ENCODE results near the gene SECISBP2.

The SECISBP2 gene

GRCh38 chr9:89352451-89352850 lies 34.2 kb downstream of the SECISBP2 start:
- no peak overlapping the region for H3K4me3 ChIP-seq (ENCODE audit: low read depth in 1 of 2, low read length in 2 of 2)
- H3K27ac ChIP-seq (ENCODE audit: low read depth, low read length): no peak overlapping the region
- no peak overlapping the region for H3K9ac ChIP-seq (ENCODE audit: low read length)
- H3K27me3 ChIP-seq (ENCODE audit: control insufficient read depth in 1 of 2, insufficient read depth in 2 of 2, low read length in 2 of 2): no peaks in the 10 kb centered on the region
- peaks cover 78% of the 10 kb centered on the region for H3K36me3 ChIP-seq (ENCODE audit: insufficient read depth, low read length)
- no peaks in the 10 kb centered on the region for H3K9me3 ChIP-seq (ENCODE audit: low read length)
- no peaks in the 10 kb centered on the region for H3K4me1 ChIP-seq (ENCODE audit: insufficient read depth, low read length)

GRCh38 chr9:89352874-89353649 lies 34.8 kb downstream of the SECISBP2 start:
- Histone ChIP-seq H3K27ac (ENCODE audit: low read depth, low read length) (no peak overlapping the region), H3K9ac (ENCODE audit: low read length) (no peak overlapping the region), H3K36me3 (ENCODE audit: insufficient read depth, low read length) (peaks cover 84% of the 10 kb centered on the region)

GRCh38 chr9:89353989-89354388 lies 35.7 kb downstream of the SECISBP2 start:
- H3K9me3 ChIP-seq (ENCODE audit: low read length): no peaks in the 10 kb centered on the region
- no peaks in the 10 kb centered on the region for H3K27me3 ChIP-seq (ENCODE audit: control insufficient read depth in 1 of 2, insufficient read depth in 2 of 2, low read length in 2 of 2)
- no peak overlapping the region for H3K27ac ChIP-seq (ENCODE audit: low read depth, low read length)
- no peaks in the 10 kb centered on the region for H3K4me1 ChIP-seq (ENCODE audit: insufficient read depth, low read length)
- peaks cover 84% of the 10 kb centered on the region for H3K36me3 ChIP-seq (ENCODE audit: insufficient read depth, low read length)
- no peak overlapping the region for H3K9ac ChIP-seq (ENCODE audit: low read length)
- no peak overlapping the region for H3K4me3 ChIP-seq (ENCODE audit: low read depth in 1 of 2, low read length in 2 of 2)

More at GRCh38 chr9:89352874-89353649, 34.8 kb downstream of the SECISBP2 start:
- Histone ChIP-seq H3K4me1 (ENCODE audit: insufficient read depth, low read length) (no peaks in the 10 kb centered on the region), H3K9me3 (ENCODE audit: low read length) (no peaks in the 10 kb centered on the region), H3K4me3 (ENCODE audit: low read depth in 1 of 2, low read length in 2 of 2) (no peak overlapping the region), H3K27me3 (ENCODE audit: control insufficient read depth in 1 of 2, insufficient read depth in 2 of 2, low read length in 2 of 2) (no peaks in the 10 kb centered on the region)

- no peaks in the 10 kb centered on the region for H3K4me1 ChIP-seq (ENCODE audit: insufficient read depth, low read length)
- no peak overlapping the region for H3K4me3 ChIP-seq (ENCODE audit: low read depth in 1 of 2, low read length in 2 of 2)
- H3K36me3 ChIP-seq (ENCODE audit: insufficient read depth, low read length): peaks cover 83% of the 10 kb centered on the region
- H3K9ac ChIP-seq (ENCODE audit: low read length): no peak overlapping the region
- H3K27me3 ChIP-seq (ENCODE audit: control insufficient read depth in 1 of 2, insufficient read depth in 2 of 2, low read length in 2 of 2): no peaks in the 10 kb centered on the region
- H3K27ac ChIP-seq (ENCODE audit: low read depth, low read length): no peak overlapping the region
- H3K9me3 ChIP-seq (ENCODE audit: low read length): no peaks in the 10 kb centered on the region
These were observed 36.2 kb downstream of the SECISBP2 start for GRCh38 chr9:89354471-89354870.

- H3K9ac ChIP-seq (ENCODE audit: low read length): no peak overlapping the region
- no peaks in the 10 kb centered on the region for H3K9me3 ChIP-seq (ENCODE audit: low read length)
- no peak overlapping the region for H3K27ac ChIP-seq (ENCODE audit: low read depth, low read length)
- peaks cover 81% of the 10 kb centered on the region for H3K36me3 ChIP-seq (ENCODE audit: insufficient read depth, low read length)
- H3K4me1 ChIP-seq (ENCODE audit: insufficient read depth, low read length): peaks cover 5% of the 10 kb centered on the region
- H3K4me3 ChIP-seq (ENCODE audit: low read depth in 1 of 2, low read length in 2 of 2): no peak overlapping the region
- no peaks in the 10 kb centered on the region for H3K27me3 ChIP-seq (ENCODE audit: control insufficient read depth in 1 of 2, insufficient read depth in 2 of 2, low read length in 2 of 2)
These were observed 38.5 kb downstream of the SECISBP2 start for GRCh38 chr9:89356782-89357181.

- no peak overlapping the region for H3K27ac ChIP-seq (ENCODE audit: low read depth, low read length)
These were observed 39.3 kb downstream of the SECISBP2 start for GRCh38 chr9:89357331-89358197.

GRCh38 chr9:89358376-89358916 lies 40.1 kb downstream of the SECISBP2 start:
- H3K36me3 ChIP-seq (ENCODE audit: insufficient read depth, low read length): peaks cover 85% of the 10 kb centered on the region
- no peaks in the 10 kb centered on the region for H3K27me3 ChIP-seq (ENCODE audit: control insufficient read depth in 1 of 2, insufficient read depth in 2 of 2, low read length in 2 of 2)
- H3K9ac ChIP-seq (ENCODE audit: low read length): no peak overlapping the region
- H3K4me1 ChIP-seq (ENCODE audit: insufficient read depth, low read length): peaks cover 5% of the 10 kb centered on the region
- H3K9me3 ChIP-seq (ENCODE audit: low read length): no peaks in the 10 kb centered on the region
- no peak overlapping the region for H3K4me3 ChIP-seq (ENCODE audit: low read depth in 1 of 2, low read length in 2 of 2)
- no peak overlapping the region for H3K27ac ChIP-seq (ENCODE audit: low read depth, low read length)

More at GRCh38 chr9:89357331-89358197, 39.3 kb downstream of the SECISBP2 start:
- peaks cover 82% of the 10 kb centered on the region for H3K36me3 ChIP-seq (ENCODE audit: insufficient read depth, low read length)
- peaks cover 5% of the 10 kb centered on the region for H3K4me1 ChIP-seq (ENCODE audit: insufficient read depth, low read length)
- no peak overlapping the region for H3K9ac ChIP-seq (ENCODE audit: low read length)
- no peak overlapping the region for H3K4me3 ChIP-seq (ENCODE audit: low read depth in 1 of 2, low read length in 2 of 2)
- H3K9me3 ChIP-seq (ENCODE audit: low read length): no peaks in the 10 kb centered on the region
- no peaks in the 10 kb centered on the region for H3K27me3 ChIP-seq (ENCODE audit: control insufficient read depth in 1 of 2, insufficient read depth in 2 of 2, low read length in 2 of 2)

- H3K27me3 ChIP-seq (ENCODE audit: control insufficient read depth in 1 of 2, insufficient read depth in 2 of 2, low read length in 2 of 2): no peaks in the 10 kb centered on the region
- no peak overlapping the region for H3K27ac ChIP-seq (ENCODE audit: low read depth, low read length)
- H3K36me3 ChIP-seq (ENCODE audit: insufficient read depth, low read length): peaks cover 83% of the 10 kb centered on the region
- peaks cover 5% of the 10 kb centered on the region for H3K4me1 ChIP-seq (ENCODE audit: insufficient read depth, low read length)
- H3K4me3 ChIP-seq (ENCODE audit: low read depth in 1 of 2, low read length in 2 of 2): no peak overlapping the region
- no peak overlapping the region for H3K9ac ChIP-seq (ENCODE audit: low read length)
- no peaks in the 10 kb centered on the region for H3K9me3 ChIP-seq (ENCODE audit: low read length)
These were observed 40.7 kb downstream of the SECISBP2 start for GRCh38 chr9:89358985-89359384.

- Histone ChIP-seq H3K27me3 (ENCODE audit: control insufficient read depth in 1 of 2, insufficient read depth in 2 of 2, low read length in 2 of 2) (no peaks in the 10 kb centered on the region), H3K4me1 (ENCODE audit: insufficient read depth, low read length) (peaks cover 5% of the 10 kb centered on the region), H3K27ac (ENCODE audit: low read depth, low read length) (no peak overlapping the region), H3K4me3 (ENCODE audit: low read depth in 1 of 2, low read length in 2 of 2) (no peak overlapping the region), H3K36me3 (ENCODE audit: insufficient read depth, low read length) (peaks cover 74% of the 10 kb centered on the region), H3K9ac (ENCODE audit: low read length) (no peak overlapping the region), H3K9me3 (ENCODE audit: low read length) (no peaks in the 10 kb centered on the region)
These were observed 41.5 kb downstream of the SECISBP2 start for GRCh38 chr9:89359751-89360261.

- Histone ChIP-seq H3K4me3 (ENCODE audit: low read depth in 1 of 2, low read length in 2 of 2) (no peak overlapping the region), H3K4me1 (ENCODE audit: insufficient read depth, low read length) (peaks cover 5% of the 10 kb centered on the region), H3K27ac (ENCODE audit: low read depth, low read length) (no peak overlapping the region), H3K9ac (ENCODE audit: low read length) (no peak overlapping the region), H3K36me3 (ENCODE audit: insufficient read depth, low read length) (peaks cover 68% of the 10 kb centered on the region), H3K9me3 (ENCODE audit: low read length) (no peaks in the 10 kb centered on the region), H3K27me3 (ENCODE audit: control insufficient read depth in 1 of 2, insufficient read depth in 2 of 2, low read length in 2 of 2) (no peaks in the 10 kb centered on the region)
These were observed 42.2 kb downstream of the SECISBP2 start for GRCh38 chr9:89360465-89360864.

GRCh38 chr9:89361031-89361430 lies 42.7 kb downstream of the SECISBP2 start:
- Histone ChIP-seq H3K9me3 (ENCODE audit: low read length) (no peaks in the 10 kb centered on the region), H3K27ac (ENCODE audit: low read depth, low read length) (peak overlapping the region; percentile 9), H3K4me3 (ENCODE audit: low read depth in 1 of 2, low read length in 2 of 2) (no peak overlapping the region), H3K27me3 (ENCODE audit: control insufficient read depth in 1 of 2, insufficient read depth in 2 of 2, low read length in 2 of 2) (no peaks in the 10 kb centered on the region), H3K9ac (ENCODE audit: low read length) (no peak overlapping the region), H3K4me1 (ENCODE audit: insufficient read depth, low read length) (peaks cover 5% of the 10 kb centered on the region), H3K36me3 (ENCODE audit: insufficient read depth, low read length) (peaks cover 66% of the 10 kb centered on the region)
